Measurements from ENCODE around the gene PCCB. TPM values are rescaled to one million over a fixed set of nuclear protein-coding genes. Genes with fewer than 3 reads are reported as not detected.
"Not testable (repeated sequence)": the region's sequence is repeated elsewhere in the genome, so short reads cannot be mapped to it uniquely, and the experiment has no call there.

Gene PCCB
- total RNA-seq, 1 experiment from 2014 or later = 46.8 TPM

GRCh38 chr3:136211547-136211946 is 38.6 kb upstream of the PCCB start:
- H3K27ac ChIP-seq = no peak overlapping the region
- no peak for DNase-seq
- H3K79me2 ChIP-seq (ENCODE audit: low read depth) = no peaks in the 10 kb centered on the region
- ChIA-PET CTCF (no interaction called here), POLR2A (ENCODE audit: unreplicated experiment) (no interaction called here)
- H3K4me3 ChIP-seq = no peak overlapping the region
- BruUV-seq (replicated peaks) = no TSS peak
- no peaks in the 10 kb centered on the region for H3K4me1 ChIP-seq (replicated peaks; ENCODE audit: insufficient read depth)
- no peaks in the 10 kb centered on the region for H3F3A ChIP-seq (ENCODE audit: insufficient read depth, low read depth)
- no peaks in the 10 kb centered on the region for H3K9me2 ChIP-seq (ENCODE audit: insufficient read depth)
- no peaks in the 10 kb centered on the region for H3K9me3 ChIP-seq (ENCODE audit: insufficient read depth, low read depth)
- H3K27me3 ChIP-seq (ENCODE audit: insufficient read depth, low read depth) = no peaks in the 10 kb centered on the region
- no peak overlapping the region for H3K4me2 ChIP-seq
- TF ChIP-seq, protein P1, sequence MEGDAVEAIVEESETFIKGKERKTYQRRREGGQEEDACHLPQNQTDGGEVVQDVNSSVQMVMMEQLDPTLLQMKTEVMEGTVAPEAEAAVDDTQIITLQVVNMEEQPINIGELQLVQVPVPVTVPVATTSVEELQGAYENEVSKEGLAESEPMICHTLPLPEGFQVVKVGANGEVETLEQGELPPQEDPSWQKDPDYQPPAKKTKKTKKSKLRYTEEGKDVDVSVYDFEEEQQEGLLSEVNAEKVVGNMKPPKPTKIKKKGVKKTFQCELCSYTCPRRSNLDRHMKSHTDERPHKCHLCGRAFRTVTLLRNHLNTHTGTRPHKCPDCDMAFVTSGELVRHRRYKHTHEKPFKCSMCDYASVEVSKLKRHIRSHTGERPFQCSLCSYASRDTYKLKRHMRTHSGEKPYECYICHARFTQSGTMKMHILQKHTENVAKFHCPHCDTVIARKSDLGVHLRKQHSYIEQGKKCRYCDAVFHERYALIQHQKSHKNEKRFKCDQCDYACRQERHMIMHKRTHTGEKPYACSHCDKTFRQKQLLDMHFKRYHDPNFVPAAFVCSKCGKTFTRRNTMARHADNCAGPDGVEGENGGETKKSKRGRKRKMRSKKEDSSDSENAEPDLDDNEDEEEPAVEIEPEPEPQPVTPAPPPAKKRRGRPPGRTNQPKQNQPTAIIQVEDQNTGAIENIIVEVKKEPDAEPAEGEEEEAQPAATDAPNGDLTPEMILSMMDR (conservative IDR thresholded peaks at IDR 0.05) = no peak
- no peak for TF ChIP-seq EZH2 (IDR thresholded peaks at IDR 0.05; ENCODE audit: low read depth)
- H4K20me1 ChIP-seq (ENCODE audit: insufficient read depth) = no peaks in the 10 kb centered on the region
- intact Hi-C loops (cut with micrococcal nuclease; ENCODE audit: unreplicated experiment) = no loop called here
- no peaks in the 10 kb centered on the region for H3K36me3 ChIP-seq (ENCODE audit: low read depth)
- no peak overlapping the region for H2AFZ ChIP-seq

- H3K79me2 ChIP-seq (ENCODE audit: low read depth); POLR2A ChIA-PET (ENCODE audit: unreplicated experiment); H3K4me2 ChIP-seq; H3K4me1 ChIP-seq (replicated peaks; ENCODE audit: insufficient read depth); H3K27me3 ChIP-seq (ENCODE audit: insufficient read depth, low read depth); H4K20me1 ChIP-seq (ENCODE audit: insufficient read depth); BruUV-seq (replicated peaks); H3K27ac ChIP-seq; H3F3A ChIP-seq (ENCODE audit: insufficient read depth, low read depth); intact Hi-C loops (cut with micrococcal nuclease; ENCODE audit: unreplicated experiment); H3K9me3 ChIP-seq (ENCODE audit: insufficient read depth, low read depth); H3K36me3 ChIP-seq (ENCODE audit: low read depth); CTCF ChIA-PET; H3K4me3 ChIP-seq; H2AFZ ChIP-seq; H3K9me2 ChIP-seq (ENCODE audit: insufficient read depth): not testable (repeated sequence)
- peak; percentile 33 to 39 for DNase-seq
These were observed 27.4 kb upstream of the PCCB start for GRCh38 chr3:136222746-136223145.

DNA sequence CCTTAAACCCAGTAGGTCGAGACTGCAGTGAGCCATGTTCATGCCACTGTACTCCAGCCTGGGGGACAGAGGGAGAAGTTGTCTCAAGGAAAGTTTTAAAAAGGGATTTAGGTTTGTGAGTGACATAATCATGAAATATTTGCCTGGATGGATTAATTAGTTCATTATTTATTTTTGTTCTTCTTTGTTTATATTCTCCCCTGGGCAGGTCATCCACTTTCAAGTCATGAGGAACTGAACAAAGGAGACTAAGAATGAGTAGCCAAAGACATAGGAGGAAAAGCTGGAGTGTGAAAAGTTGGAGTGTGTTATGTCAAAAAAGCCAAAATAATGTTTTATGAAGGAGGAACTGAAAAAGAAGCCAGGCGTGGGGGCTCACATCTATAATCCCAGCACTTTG is 17.7 kb upstream of the PCCB start:
- intact Hi-C loops (cut with micrococcal nuclease; ENCODE audit: unreplicated experiment) = no loop called here
- Histone ChIP-seq H3K27me3 (ENCODE audit: insufficient read depth, low read depth) (no peaks in the 10 kb centered on the region), H3F3A (ENCODE audit: insufficient read depth, low read depth) (no peaks in the 10 kb centered on the region), H3K79me2 (ENCODE audit: low read depth) (no peaks in the 10 kb centered on the region), H3K9me3 (ENCODE audit: insufficient read depth, low read depth) (no peaks in the 10 kb centered on the region), H3K36me3 (ENCODE audit: low read depth) (no peaks in the 10 kb centered on the region), H3K4me1 (replicated peaks; ENCODE audit: insufficient read depth) (no peaks in the 10 kb centered on the region), H3K4me2 (no peak overlapping the region), H2AFZ (no peak overlapping the region), H3K4me3 (no peak overlapping the region), H3K27ac (no peak overlapping the region), H3K9me2 (ENCODE audit: insufficient read depth) (no peaks in the 10 kb centered on the region), H4K20me1 (ENCODE audit: insufficient read depth) (no peaks in the 10 kb centered on the region)
- no TSS peak for BruUV-seq (replicated peaks)
- ChIA-PET CTCF (interaction anchor here (0.6 kb wide), 1 partner anchor 190 kb away, joined by 3 read pairs; no protein-coding TSS in a partner anchor), POLR2A (ENCODE audit: unreplicated experiment) (no interaction called here)
- TF ChIP-seq, protein P1 (conservative IDR thresholded peaks at IDR 0.05) = no peak
- TF ChIP-seq EZH2 (IDR thresholded peaks at IDR 0.05; ENCODE audit: low read depth) = no peak
- DNase-seq = no peak

- no peaks in the 10 kb centered on the region for H3F3A ChIP-seq (ENCODE audit: insufficient read depth, low read depth)
- H3K4me2 ChIP-seq = no peak overlapping the region
- CTCF ChIA-PET = no interaction called here
- H3K27ac ChIP-seq = no peak overlapping the region
- no peak overlapping the region for H2AFZ ChIP-seq
- intact Hi-C loops (cut with micrococcal nuclease; ENCODE audit: unreplicated experiment) = no loop called here
- H3K79me2 ChIP-seq (ENCODE audit: low read depth) = no peaks in the 10 kb centered on the region
- TF ChIP-seq, protein P1 (conservative IDR thresholded peaks at IDR 0.05) = no peak
- TF ChIP-seq EZH2 (IDR thresholded peaks at IDR 0.05; ENCODE audit: low read depth) = no peak
- no peaks in the 10 kb centered on the region for H4K20me1 ChIP-seq (ENCODE audit: insufficient read depth)
- H3K9me3 ChIP-seq (ENCODE audit: insufficient read depth, low read depth) = no peaks in the 10 kb centered on the region
- no peak overlapping the region for H3K4me3 ChIP-seq
- no peak for DNase-seq
- no peaks in the 10 kb centered on the region for H3K4me1 ChIP-seq (replicated peaks; ENCODE audit: insufficient read depth)
- no peaks in the 10 kb centered on the region for H3K36me3 ChIP-seq (ENCODE audit: low read depth)
- H3K27me3 ChIP-seq (ENCODE audit: insufficient read depth, low read depth) = no peaks in the 10 kb centered on the region
- POLR2A ChIA-PET (ENCODE audit: unreplicated experiment) = no interaction called here
- H3K9me2 ChIP-seq (ENCODE audit: insufficient read depth) = no peaks in the 10 kb centered on the region
- no TSS peak for BruUV-seq (replicated peaks)
These were observed 14.6 kb upstream of the PCCB start for GRCh38 chr3:136235545-136235944.

All from PC-9 (cell line).